ENCODE measurements around the gene DNAL1. TPM values are rescaled to one million over a fixed set of nuclear protein-coding genes. Genes with fewer than 3 reads are reported as not detected.

DNAL1 gene
- total RNA-seq, 1 donor from 2014 or later = 2.6 TPM

DNA sequence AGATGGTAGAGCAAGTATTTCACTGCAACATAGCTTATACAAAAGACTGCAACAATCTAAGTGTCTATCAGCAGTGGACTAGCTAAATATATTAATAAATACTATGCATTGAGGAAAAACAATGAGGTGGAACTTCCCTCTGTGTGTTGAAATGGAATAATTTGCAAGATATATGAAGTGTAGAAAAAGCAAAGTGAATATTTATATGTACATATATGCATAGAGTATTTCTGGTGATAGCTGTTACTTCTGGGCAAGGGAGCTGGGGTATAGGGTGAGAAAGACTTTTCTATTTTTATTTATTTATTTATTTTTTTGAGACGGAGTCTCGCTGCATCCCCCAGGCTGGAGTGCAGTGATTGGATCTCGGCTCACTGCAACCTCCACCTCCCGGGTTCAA, 33.9 kb downstream of the DNAL1 start:
- no peak overlapping the region for H3K4me3 ChIP-seq (ENCODE audit: low read depth, low read length)
- TF ChIP-seq, protein P1, sequence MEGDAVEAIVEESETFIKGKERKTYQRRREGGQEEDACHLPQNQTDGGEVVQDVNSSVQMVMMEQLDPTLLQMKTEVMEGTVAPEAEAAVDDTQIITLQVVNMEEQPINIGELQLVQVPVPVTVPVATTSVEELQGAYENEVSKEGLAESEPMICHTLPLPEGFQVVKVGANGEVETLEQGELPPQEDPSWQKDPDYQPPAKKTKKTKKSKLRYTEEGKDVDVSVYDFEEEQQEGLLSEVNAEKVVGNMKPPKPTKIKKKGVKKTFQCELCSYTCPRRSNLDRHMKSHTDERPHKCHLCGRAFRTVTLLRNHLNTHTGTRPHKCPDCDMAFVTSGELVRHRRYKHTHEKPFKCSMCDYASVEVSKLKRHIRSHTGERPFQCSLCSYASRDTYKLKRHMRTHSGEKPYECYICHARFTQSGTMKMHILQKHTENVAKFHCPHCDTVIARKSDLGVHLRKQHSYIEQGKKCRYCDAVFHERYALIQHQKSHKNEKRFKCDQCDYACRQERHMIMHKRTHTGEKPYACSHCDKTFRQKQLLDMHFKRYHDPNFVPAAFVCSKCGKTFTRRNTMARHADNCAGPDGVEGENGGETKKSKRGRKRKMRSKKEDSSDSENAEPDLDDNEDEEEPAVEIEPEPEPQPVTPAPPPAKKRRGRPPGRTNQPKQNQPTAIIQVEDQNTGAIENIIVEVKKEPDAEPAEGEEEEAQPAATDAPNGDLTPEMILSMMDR (conservative IDR thresholded peaks at IDR 0.05; ENCODE audit: low read depth, low read length) = no peak
- DNase-seq (ENCODE audit: low read depth) = no peak

- TF ChIP-seq, protein P1 (conservative IDR thresholded peaks at IDR 0.05; ENCODE audit: low read depth, low read length) = no peak
- H3K4me3 ChIP-seq (ENCODE audit: low read depth, low read length) = no peak overlapping the region
- no peak for DNase-seq (ENCODE audit: low read depth)
Observed at GRCh38 chr14:73680821-73681220, 36.0 kb downstream of the DNAL1 start.

DNA sequence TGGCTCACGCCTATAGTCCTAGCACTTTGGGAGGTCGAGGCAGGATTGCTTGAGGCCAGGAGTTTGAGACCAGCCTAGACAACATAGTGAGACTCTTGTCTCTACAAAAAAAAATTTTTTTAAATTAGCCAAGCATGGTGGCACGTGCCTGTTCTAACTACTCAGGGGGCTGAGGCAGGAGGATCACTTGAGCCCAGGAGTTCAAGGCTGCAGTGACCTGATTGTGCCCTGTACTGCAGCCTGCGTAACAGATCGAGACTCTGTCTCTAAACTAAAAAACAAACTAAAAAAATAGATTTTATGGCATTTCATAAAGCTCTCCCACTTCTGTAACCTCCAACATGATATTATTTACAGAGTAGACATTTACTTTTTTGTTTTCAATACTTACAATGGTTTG, 39.8 kb downstream of the DNAL1 start:
- no peak overlapping the region for H3K4me3 ChIP-seq (ENCODE audit: low read depth, low read length)
- TF ChIP-seq, protein P1 (conservative IDR thresholded peaks at IDR 0.05; ENCODE audit: low read depth, low read length) = no peak
- no peak for DNase-seq (ENCODE audit: low read depth)

DNA sequence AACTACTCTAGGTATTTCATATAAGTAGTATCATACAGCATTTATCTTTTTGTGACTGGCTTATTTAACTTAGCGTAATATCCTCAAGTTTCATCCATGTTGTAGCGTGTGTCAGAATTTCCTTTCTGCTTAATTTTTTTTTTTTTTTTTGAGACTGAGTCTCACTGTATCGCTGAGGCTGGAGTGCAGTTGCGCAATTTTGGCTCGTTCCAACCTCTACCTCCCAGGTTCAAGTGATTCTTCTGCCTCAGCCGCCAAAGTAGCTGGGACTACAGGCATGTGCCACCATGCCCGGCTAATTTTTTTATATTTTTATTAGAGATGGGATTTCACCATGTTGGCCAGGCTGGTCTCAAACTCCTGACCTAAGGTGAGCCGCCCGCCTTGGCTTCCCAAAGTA, 40.5 kb downstream of the DNAL1 start:
- TF ChIP-seq, protein P1 (conservative IDR thresholded peaks at IDR 0.05; ENCODE audit: low read depth, low read length) = no peak
- no peak overlapping the region for H3K4me3 ChIP-seq (ENCODE audit: low read depth, low read length)
- no peak for DNase-seq (ENCODE audit: low read depth)

GRCh38 chr14:73686901-73687300, 42.1 kb downstream of the DNAL1 start:
- no peak overlapping the region for H3K4me3 ChIP-seq (ENCODE audit: low read depth, low read length)
- no peak for DNase-seq (ENCODE audit: low read depth)
- TF ChIP-seq, protein P1 (conservative IDR thresholded peaks at IDR 0.05; ENCODE audit: low read depth, low read length) = no peak

- TF ChIP-seq, protein P1 (conservative IDR thresholded peaks at IDR 0.05; ENCODE audit: low read depth, low read length) = no peak
Observed at GRCh38 chr14:73694083-73694482, 49.3 kb downstream of the DNAL1 start.

GRCh38 chr14:73695082-73695481, 50.3 kb downstream of the DNAL1 start:
- TF ChIP-seq, protein P1 (conservative IDR thresholded peaks at IDR 0.05; ENCODE audit: low read depth, low read length) = no peak
- H3K4me3 ChIP-seq (ENCODE audit: low read depth, low read length) = no peak overlapping the region
- DNase-seq (ENCODE audit: low read depth) = no peak

More at GRCh38 chr14:73694083-73694482, 49.3 kb downstream of the DNAL1 start:
- DNase-seq (ENCODE audit: low read depth) = no peak
- no peak overlapping the region for H3K4me3 ChIP-seq (ENCODE audit: low read depth, low read length)
